ENCODE data around the gene F11R. TPM values are rescaled to one million over a fixed set of nuclear protein-coding genes. Genes with fewer than 3 reads are reported as not detected.
"Not testable (repeated sequence)": the region's sequence is repeated elsewhere in the genome, so short reads cannot be mapped to it uniquely, and the experiment has no call there.

The F11R gene
- total RNA-seq, 3 donors from 2014 or later: 84.0 to 222 (median 157) TPM

- TF ChIP-seq, protein P1, sequence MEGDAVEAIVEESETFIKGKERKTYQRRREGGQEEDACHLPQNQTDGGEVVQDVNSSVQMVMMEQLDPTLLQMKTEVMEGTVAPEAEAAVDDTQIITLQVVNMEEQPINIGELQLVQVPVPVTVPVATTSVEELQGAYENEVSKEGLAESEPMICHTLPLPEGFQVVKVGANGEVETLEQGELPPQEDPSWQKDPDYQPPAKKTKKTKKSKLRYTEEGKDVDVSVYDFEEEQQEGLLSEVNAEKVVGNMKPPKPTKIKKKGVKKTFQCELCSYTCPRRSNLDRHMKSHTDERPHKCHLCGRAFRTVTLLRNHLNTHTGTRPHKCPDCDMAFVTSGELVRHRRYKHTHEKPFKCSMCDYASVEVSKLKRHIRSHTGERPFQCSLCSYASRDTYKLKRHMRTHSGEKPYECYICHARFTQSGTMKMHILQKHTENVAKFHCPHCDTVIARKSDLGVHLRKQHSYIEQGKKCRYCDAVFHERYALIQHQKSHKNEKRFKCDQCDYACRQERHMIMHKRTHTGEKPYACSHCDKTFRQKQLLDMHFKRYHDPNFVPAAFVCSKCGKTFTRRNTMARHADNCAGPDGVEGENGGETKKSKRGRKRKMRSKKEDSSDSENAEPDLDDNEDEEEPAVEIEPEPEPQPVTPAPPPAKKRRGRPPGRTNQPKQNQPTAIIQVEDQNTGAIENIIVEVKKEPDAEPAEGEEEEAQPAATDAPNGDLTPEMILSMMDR (IDR thresholded peaks at IDR 0.05): no peak
- ATAC-seq (peak; percentile 13), DNase-seq (peak; percentile 63 to 69 (median 67))
- H3K9me3 ChIP-seq: no peaks in the 10 kb centered on the region
- intact Hi-C loops (cut with DNase I, micrococcal nuclease): no loop called here
- peak overlapping the region; percentile 48 for H3K4me3 ChIP-seq
- peaks cover 17% of the 10 kb centered on the region for H3K36me3 ChIP-seq (ENCODE audit: low read depth)
- peaks cover 21% of the 10 kb centered on the region for H3K4me1 ChIP-seq (ENCODE audit: low read depth)
Observed at GRCh38 chr1:161037661-161038522, 16.9 kb upstream of the F11R start.

DNA sequence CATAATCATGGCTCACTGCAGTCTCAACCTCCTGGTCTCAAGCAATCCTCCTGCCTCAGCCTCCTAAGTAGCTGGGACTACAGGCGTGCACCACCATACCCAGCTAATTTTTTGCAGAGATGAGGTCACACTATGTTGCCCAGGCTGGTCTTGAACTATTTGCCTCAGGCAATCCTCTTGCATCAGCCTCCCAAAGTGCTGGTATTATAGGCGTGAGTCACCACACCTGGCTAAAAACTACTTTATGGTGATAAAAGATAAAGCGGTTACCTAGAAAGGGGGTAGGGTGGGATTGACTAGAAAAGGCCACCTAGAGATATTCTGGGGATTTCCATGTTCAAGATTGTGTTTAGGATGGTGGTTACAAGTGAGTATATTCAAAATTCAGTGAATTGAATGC, 12.8 kb upstream of the F11R start:
- Histone ChIP-seq H3K4me3 (no peak overlapping the region), H3K36me3 (ENCODE audit: low read depth) (no peaks in the 10 kb centered on the region), H3K4me1 (ENCODE audit: low read depth) (peaks cover 9% of the 10 kb centered on the region), H3K9me3 (no peaks in the 10 kb centered on the region)
- TF ChIP-seq, protein P1 (IDR thresholded peaks at IDR 0.05): no peak
- no peak for DNase-seq
- ATAC-seq: no peak
- intact Hi-C loops (cut with DNase I, micrococcal nuclease): no loop called here

DNA sequence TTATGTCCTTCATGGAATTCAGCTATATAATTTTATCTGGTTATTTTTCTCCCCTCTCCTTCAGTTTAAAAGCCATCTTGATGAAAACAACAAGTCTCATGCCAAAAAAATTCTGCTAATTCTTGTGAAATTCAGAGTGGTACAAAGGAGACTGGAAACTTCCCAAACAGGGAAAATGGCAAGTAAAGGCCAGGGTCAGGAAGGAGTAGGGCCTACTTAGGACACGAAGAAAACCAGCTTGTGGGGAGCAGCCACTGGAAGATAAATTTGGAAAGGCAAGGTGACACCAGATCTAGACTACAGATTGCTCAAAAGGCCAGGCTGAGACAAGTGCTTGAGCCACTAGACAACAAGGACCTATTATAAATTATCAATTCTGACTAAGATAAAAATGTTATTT, 11.5 kb upstream of the F11R start:
- Histone ChIP-seq H3K4me1 (ENCODE audit: low read depth) (peaks cover 2% of the 10 kb centered on the region), H3K4me3 (no peak overlapping the region), H3K36me3 (ENCODE audit: low read depth) (no peaks in the 10 kb centered on the region), H3K9me3 (no peaks in the 10 kb centered on the region)
- ATAC-seq (no peak), DNase-seq (no peak)
- TF ChIP-seq, protein P1 (IDR thresholded peaks at IDR 0.05): no peak
- intact Hi-C loops (cut with DNase I, micrococcal nuclease): no loop called here

DNA sequence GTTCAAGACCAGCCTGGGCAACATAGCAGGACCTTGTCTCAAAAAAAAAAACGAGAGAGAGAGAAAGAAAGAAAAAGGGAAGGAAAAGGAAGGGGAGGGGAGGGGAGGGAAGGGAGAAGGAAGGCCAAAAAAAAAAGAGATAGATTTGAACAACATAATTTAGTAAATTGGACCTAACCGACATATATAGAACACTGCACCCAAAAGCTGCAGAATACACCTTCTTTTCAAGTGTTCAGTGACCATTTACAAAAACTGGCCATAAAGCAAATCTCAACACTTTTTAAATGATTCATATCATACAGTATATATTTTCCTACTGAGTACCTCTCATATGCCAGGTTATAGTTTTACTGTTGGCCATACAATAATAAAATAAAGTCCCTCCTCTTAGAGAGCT, 10.9 kb upstream of the F11R start:
- no peak for DNase-seq
- TF ChIP-seq, protein P1 (IDR thresholded peaks at IDR 0.05): no peak

GRCh38 chr1:161029466-161029865, 8.5 kb upstream of the F11R start:
- intact Hi-C loops (cut with DNase I, micrococcal nuclease); ATAC-seq; H3K36me3 ChIP-seq (ENCODE audit: low read depth): not testable (repeated sequence)

More for the DNA sequence above, 10.9 kb upstream of the F11R start:
- Histone ChIP-seq H3K4me3 (no peak overlapping the region), H3K36me3 (ENCODE audit: low read depth) (no peaks in the 10 kb centered on the region), H3K9me3 (no peaks in the 10 kb centered on the region), H3K4me1 (ENCODE audit: low read depth) (no peaks in the 10 kb centered on the region)
- peak; percentile 15 for ATAC-seq
- intact Hi-C loops (cut with DNase I, micrococcal nuclease): no loop called here

GRCh38 chr1:161026954-161027353, 6.0 kb upstream of the F11R start:
- H3K9me3 ChIP-seq; H3K4me3 ChIP-seq; H3K36me3 ChIP-seq (ENCODE audit: low read depth); intact Hi-C loops (cut with DNase I, micrococcal nuclease); ATAC-seq; DNase-seq; H3K4me1 ChIP-seq (ENCODE audit: low read depth): not testable (repeated sequence)

More at GRCh38 chr1:161029466-161029865, 8.5 kb upstream of the F11R start:
- H3K4me3 ChIP-seq; H3K9me3 ChIP-seq; H3K4me1 ChIP-seq (ENCODE audit: low read depth); DNase-seq: not testable (repeated sequence)

DNA sequence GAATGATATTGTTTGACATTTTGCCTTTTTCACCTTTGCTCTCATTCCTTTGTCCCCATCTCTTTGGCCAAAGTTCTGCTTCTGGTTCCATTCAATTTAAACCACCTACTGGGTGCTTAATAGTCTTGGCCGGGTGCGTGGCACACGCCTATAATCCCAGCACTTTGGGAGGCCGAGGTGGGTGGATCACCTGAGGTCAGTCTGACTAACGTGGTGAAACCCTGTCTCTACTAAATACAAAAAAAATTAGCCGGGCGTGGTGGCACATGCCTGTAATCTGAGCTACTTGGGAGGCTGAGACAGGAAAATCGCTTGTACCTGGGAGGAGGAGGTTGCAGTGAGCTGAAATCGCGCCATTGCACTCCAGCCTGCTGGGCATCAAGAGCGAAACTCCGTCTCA, 1.5 kb upstream of the F11R start:
- H3K36me3 ChIP-seq (ENCODE audit: low read depth); H3K4me1 ChIP-seq (ENCODE audit: low read depth); H3K4me3 ChIP-seq; ATAC-seq; intact Hi-C loops (cut with DNase I, micrococcal nuclease); DNase-seq; H3K9me3 ChIP-seq: not testable (repeated sequence)
